ENCODE measurements around the gene RASSF8.
A peak's percentile ranks its signal among the peaks of the same experiment; 100 is the strongest.

The RASSF8 gene

GRCh38 chr12:26113853-26114719 is 155.6 kb downstream of the RASSF8 start:
- peak; percentile 56 for DNase-seq

GRCh38 chr12:26114720-26115401 is 156.4 kb downstream of the RASSF8 start:
- DNase-seq = no peak

- DNase-seq = no peak
Measured at GRCh38 chr12:26116829-26117715, 158.6 kb downstream of the RASSF8 start.

GRCh38 chr12:26118308-26118707 is 159.8 kb downstream of the RASSF8 start:
- no peak for DNase-seq

GRCh38 chr12:26119391-26119989 is 161.0 kb downstream of the RASSF8 start:
- DNase-seq = no peak

- DNase-seq = no peak
Measured at GRCh38 chr12:26120561-26121274, 162.2 kb downstream of the RASSF8 start.

GRCh38 chr12:26121323-26122060 is 163.0 kb downstream of the RASSF8 start:
- DNase-seq = no peak

- no peak for DNase-seq
Measured at GRCh38 chr12:26122061-26122680, 163.7 kb downstream of the RASSF8 start.

GRCh38 chr12:26122681-26123481 is 164.4 kb downstream of the RASSF8 start:
- peak; percentile 28 for DNase-seq

GRCh38 chr12:26123482-26123980 is 165.0 kb downstream of the RASSF8 start:
- no peak for DNase-seq

- DNase-seq = no peak
Measured at GRCh38 chr12:26124446-26125399, 166.2 kb downstream of the RASSF8 start, which contains the start of gene BHLHE41. Gene BHLHE41 (minus strand): TSS chr12:26125037. CDS start chr12:26124779, 258 bp downstream.

GRCh38 chr12:26125400-26126339 is 167.2 kb downstream of the RASSF8 start:
- no peak for DNase-seq

- DNase-seq = peak; percentile 11
Measured at GRCh38 chr12:26126340-26127284, 168.1 kb downstream of the RASSF8 start.

GRCh38 chr12:26127404-26127803 is 168.9 kb downstream of the RASSF8 start:
- DNase-seq = no peak

GRCh38 chr12:26128168-26128567 is 169.7 kb downstream of the RASSF8 start:
- no peak for DNase-seq
